HCT116 (cell line): Measurements from ENCODE around the gene SPATA16. TPM values are rescaled to one million over a fixed set of nuclear protein-coding genes. Genes with fewer than 3 reads are reported as not detected.
"Not testable (repeated sequence)": the region's sequence is repeated elsewhere in the genome, so short reads cannot be mapped to it uniquely, and the experiment has no call there.

Experiments used
- ATAC-seq: fragments of 200-7000 bp; cut with Tn5 transposase; 2 replicates; pipeline ENCODE4 v1.9.1; 2020; ENCODE audit warnings: mild to moderate bottlenecking, moderate library complexity
- BruUV-seq: library from RNA; stranded (reverse); fragments of 400-500 nt; replicated peaks from 2 replicates; lab custom pipeline; 2021; lab: Mats Ljungman, UMichigan
- CTCF ChIA-PET: fragments of 300-600 bp; sonication (Branson Sonifier 250); formaldehyde crosslinking; loops from one replicate; lab custom pipeline; 2021; ENCODE audit warnings: antibody characterized with exemption; lab: Charles Lee
- POLR2A ChIA-PET: fragments of 300-600, 350-600 bp; sonication (Branson Sonifier 250); formaldehyde crosslinking; loops from one replicate; lab custom pipeline; 2021; ENCODE audit warnings: antibody characterized with exemption; lab: Charles Lee
- RAD21 ChIA-PET, 2 experiments: fragments of 300-600 bp; sonication (Branson Sonifier 250); formaldehyde crosslinking; loops; one replicate each; lab custom pipeline; 2023; ENCODE audit warnings: low total read pairs in 2 of 2; ENCODE audit not compliant: uncharacterized antibody in 2 of 2, unreplicated experiment in 2 of 2, low non-redundant PET in 1 of 2; lab: Charles Lee
- DNase-seq: peaks from one replicate; pipeline ENCODE4 v3.0.0-alpha.2; 2010; ENCODE audit warnings: low read depth, low spot score
- H2AFZ ChIP-seq: fragments of 200-600 bp; shearing (Covaris generic), sonication (generic); 2 replicates; pipeline ENCODE4 v1.6.1; 2017; ENCODE audit warnings: low read depth, mixed run types, mixed read lengths, antibody characterized with exemption, low read length; ENCODE audit not compliant: poor library complexity, severe bottlenecking
- H3K27ac ChIP-seq: 2 replicates; pipeline ENCODE4 v1.5.1; 2012; ENCODE audit warnings: low read depth, low read length
- H3K27me3 ChIP-seq: fragments of 200-600 bp; sonication (generic); 2 replicates; pipeline ENCODE4 v1.6.1; 2016; ENCODE audit warnings: mixed run types, low read length, mixed read lengths; ENCODE audit not compliant: insufficient read depth
- H3K36me3 ChIP-seq, 2 experiments: fragments of 200-500 bp in 1 of 2; fragments of 200-600 bp in 1 of 2; sonication (Bioruptor generic) in 1 of 2; sonication (generic) in 1 of 2; 2 replicates each; pipeline versions ENCODE4 v1.5.1 to v1.6.1; 2014 to 2016; ENCODE audit warnings: low read length in 2 of 2, inconsistent platforms in 1 of 2, mixed read lengths in 1 of 2, mixed run types in 1 of 2; ENCODE audit not compliant: insufficient read depth in 2 of 2, control insufficient read depth in 1 of 2
- H3K4me1 ChIP-seq, 2 experiments: fragments of 200-600 bp in 1 of 2; sonication (generic) in 1 of 2; 2 replicates each; pipeline versions ENCODE4 v1.5.1 to v1.6.1; 2012 to 2017; ENCODE audit warnings: low read length in 2 of 2, inconsistent platforms in 1 of 2, mild to moderate bottlenecking in 1 of 2, mixed read lengths in 1 of 2, mixed run types in 1 of 2, moderate library complexity in 1 of 2; ENCODE audit not compliant: insufficient read depth in 2 of 2, control insufficient read depth in 1 of 2
- H3K4me2 ChIP-seq: fragments of 200-600 bp; sonication (generic); 2 replicates; pipeline ENCODE4 v1.6.1; 2017; ENCODE audit warnings: mixed run types, low read length, mixed read lengths
- H3K4me3 ChIP-seq, 2 experiments: fragments of 200-600 bp in 1 of 2; sonication (generic) in 1 of 2; replicated peaks in 1 of 2; 2 replicates each; pipeline ENCODE4 v1.5.1; 2011 to 2016; ENCODE audit warnings: low read length in 2 of 2, control low read depth in 1 of 2, low read depth in 1 of 2, mild to moderate bottlenecking in 1 of 2, mixed read lengths in 1 of 2, mixed run types in 1 of 2
- H3K79me2 ChIP-seq: fragments of 200-600 bp; sonication (generic); 2 replicates; pipeline ENCODE4 v1.6.1; 2017; ENCODE audit warnings: mild to moderate bottlenecking, mixed run types, low read length, moderate library complexity, mixed read lengths; ENCODE audit not compliant: insufficient read depth
- H3K9ac ChIP-seq: fragments of 200-600 bp; sonication (generic); 2 replicates; pipeline ENCODE4 v1.6.1; 2016; ENCODE audit warnings: low read length, mixed read lengths
- H3K9me2 ChIP-seq: fragments of 200-600 bp; sonication (generic), shearing (Covaris generic); 2 replicates; pipeline ENCODE4 v1.6.1; 2017; ENCODE audit warnings: mixed run types, mild to moderate bottlenecking, moderate library complexity; ENCODE audit not compliant: insufficient read depth
- H3K9me3 ChIP-seq, 2 experiments: fragments of 200-500 bp in 1 of 2; fragments of 200-600 bp in 1 of 2; sonication (Bioruptor generic) in 1 of 2; sonication (generic) in 1 of 2; 2 replicates each; pipeline ENCODE4 v1.6.1; 2014 to 2017; ENCODE audit warnings: low read length in 2 of 2, mixed read lengths in 2 of 2, inconsistent platforms in 1 of 2, low read depth in 1 of 2, mild to moderate bottlenecking in 1 of 2, mixed run types in 1 of 2, moderate library complexity in 1 of 2; ENCODE audit not compliant: control insufficient read depth in 1 of 2, insufficient read depth in 1 of 2
- H4K20me1 ChIP-seq: fragments of 200-600 bp; sonication (generic), shearing (Covaris generic); 2 replicates; pipeline ENCODE4 v1.6.1; 2017; ENCODE audit warnings: mixed run types, mild to moderate bottlenecking, moderate library complexity; ENCODE audit not compliant: insufficient read depth
- ATF3 ChIP-seq: IDR thresholded peaks from 2 replicates; pipeline ENCODE4 v1.6.1; 2012
- ELF1 ChIP-seq: IDR thresholded peaks from 2 replicates; pipeline ENCODE4 v1.6.1; 2012; ENCODE audit warnings: low read depth, borderline replicate concordance
- FOSL1 ChIP-seq: IDR thresholded peaks from 2 replicates; pipeline ENCODE4 v1.6.1; 2012; ENCODE audit warnings: low read depth
- POLR2A ChIP-seq: IDR thresholded peaks from 2 replicates; pipeline ENCODE4 v1.7.0; 2011; ENCODE audit warnings: borderline replicate concordance; ENCODE audit not compliant: insufficient read depth, insufficient read length; ENCODE audit errors: extremely low read depth
- REST ChIP-seq: IDR thresholded peaks from 2 replicates; pipeline ENCODE4 v1.6.1; 2012; ENCODE audit warnings: low read depth
- SRF ChIP-seq: IDR thresholded peaks from 2 replicates; pipeline ENCODE4 v1.6.1; 2012; ENCODE audit warnings: low read depth
- ZNF274 ChIP-seq: fragments of 200-500 bp; sonication (Bioruptor generic); IDR thresholded peaks from 2 replicates; pipeline ENCODE4 v1.6.1; 2014; ENCODE audit warnings: mild to moderate bottlenecking, low read depth, low read length, inconsistent platforms
- intact Hi-C: fragments of 100-400 bp; cut with micrococcal nuclease; formaldehyde crosslinking; loops from 2 replicates; pipeline ENCODE4 v1.10.0; 2022
- total RNA-seq: library from RNA; stranded (reverse); gene quantifications from one replicate; pipeline ENCODE4 v1.2.1, GENCODE V29; 2021; ENCODE audit not compliant: unreplicated experiment

SPATA16 gene
- total RNA-seq, 1 experiment from 2014 or later = not detected

GRCh38 chr3:173173652-173174051, 32.6 kb upstream of the SPATA16 start:
- BruUV-seq = no TSS peak
- Histone ChIP-seq H3K79me2 (no peaks in the 10 kb centered on the region), H3K27me3 (no peaks in the 10 kb centered on the region), H3K9ac (no peak overlapping the region), H3K9me2 (peaks cover 3% of the 10 kb centered on the region; the same call in 1 of the 2 replicates), H2AFZ (no peak overlapping the region), H4K20me1 (no peaks in the 10 kb centered on the region), H3K9me3 (no peaks in the 10 kb centered on the region), H3K36me3 (no peaks in the 10 kb centered on the region), H3K4me2 (no peak overlapping the region), H3K4me3 (no peak overlapping the region), H3K27ac (no peak overlapping the region), H3K4me1 (no peaks in the 10 kb centered on the region)
- ATAC-seq (no peak), DNase-seq (no peak)
- RAD21 ChIA-PET = no interaction called here
- TF ChIP-seq ATF3 (no peak), SRF (no peak), POLR2A (no peak), FOSL1 (no peak), REST (no peak), ELF1 (no peak), ZNF274 (no peak)
- intact Hi-C loops = no loop called here
- POLR2A ChIA-PET = no interaction called here
- CTCF ChIA-PET = no interaction called here

- RAD21 ChIA-PET, DNase-seq, H3K4me1 ChIP-seq, H3K9me3 ChIP-seq, H2AFZ ChIP-seq, H3K27me3 ChIP-seq, POLR2A ChIA-PET, H3K79me2 ChIP-seq, H3K27ac ChIP-seq, H4K20me1 ChIP-seq, H3K9ac ChIP-seq, ATAC-seq, BruUV-seq, CTCF ChIA-PET, intact Hi-C loops, H3K4me3 ChIP-seq, H3K36me3 ChIP-seq, H3K4me2 ChIP-seq, H3K9me2 ChIP-seq: not testable (repeated sequence)
These were observed 18.1 kb upstream of the SPATA16 start for GRCh38 chr3:173159139-173159538.

- H3K4me1 ChIP-seq, intact Hi-C loops, POLR2A ChIA-PET, H4K20me1 ChIP-seq, ATAC-seq, H3K79me2 ChIP-seq, H3K4me3 ChIP-seq, DNase-seq, H3K9ac ChIP-seq, BruUV-seq, H3K4me2 ChIP-seq, H3K27ac ChIP-seq, H3K36me3 ChIP-seq, H2AFZ ChIP-seq, H3K9me2 ChIP-seq, CTCF ChIA-PET, RAD21 ChIA-PET, H3K9me3 ChIP-seq, H3K27me3 ChIP-seq: not testable (repeated sequence)
These were observed 15.5 kb upstream of the SPATA16 start for GRCh38 chr3:173156533-173156932.
